Smooth muscle cell (in vitro differentiated cells): Measurements from ENCODE around the gene RGL2. TPM values are rescaled to one million over a fixed set of nuclear protein-coding genes. Genes with fewer than 3 reads are reported as not detected.

Experiments used
- DNase-seq: peaks from one replicate; lab custom pipeline; 2025; ENCODE audit not compliant: unreplicated experiment; lab: John Stamatoyannopoulos, UW
- H2AFZ ChIP-seq: fragments of 200-600 bp; sonication (generic); 2 replicates; pipeline ENCODE4 v1.6.0; 2016; ENCODE audit warnings: antibody characterized with exemption, low read depth, mild to moderate bottlenecking
- H3F3A ChIP-seq: fragments of 200-600 bp; sonication (generic); 2 replicates; pipeline ENCODE4 v1.6.0; 2017; ENCODE audit warnings: antibody characterized with exemption, low read depth
- H3K27ac ChIP-seq: fragments of 200-600 bp; sonication (generic); 2 replicates; pipeline ENCODE4 v1.5.1; 2016; ENCODE audit warnings: low read depth, mild to moderate bottlenecking
- H3K27me3 ChIP-seq: fragments of 200-600 bp; sonication (generic); 2 replicates; pipeline ENCODE4 v1.6.1; 2016; ENCODE audit warnings: low read depth, mild to moderate bottlenecking
- H3K36me3 ChIP-seq: fragments of 200-600 bp; sonication (generic); 2 replicates; pipeline ENCODE4 v1.5.1; 2016; ENCODE audit warnings: low read depth
- H3K4me1 ChIP-seq: fragments of 200-600 bp; sonication (generic); 2 replicates; pipeline ENCODE4 v1.5.1; 2016; ENCODE audit warnings: low read depth
- H3K4me2 ChIP-seq: fragments of 200-600 bp; sonication (generic); 2 replicates; pipeline ENCODE4 v1.6.0; 2016; ENCODE audit warnings: mild to moderate bottlenecking
- H3K4me3 ChIP-seq: fragments of 200-600 bp; sonication (generic); 2 replicates; pipeline ENCODE4 v1.5.1; 2016; ENCODE audit warnings: mild to moderate bottlenecking
- H3K79me2 ChIP-seq: fragments of 200-600 bp; sonication (generic); 2 replicates; pipeline ENCODE4 v1.6.0; 2016; ENCODE audit warnings: low read depth, mild to moderate bottlenecking
- H3K9ac ChIP-seq: fragments of 200-600 bp; sonication (generic); 2 replicates; pipeline ENCODE4 v1.6.0; 2016; ENCODE audit warnings: low read depth
- H3K9me3 ChIP-seq: fragments of 200-600 bp; sonication (generic); replicated peaks from 2 replicates; pipeline ENCODE4 v1.5.1; 2016; ENCODE audit warnings: low read depth
- H4K20me1 ChIP-seq: fragments of 200-600 bp; sonication (generic); 2 replicates; pipeline ENCODE4 v1.6.0; 2016; ENCODE audit warnings: low read depth
- WGBS: methylation state at CpG from one replicate; pipeline ENCODE4 v1.1.7; 2016; ENCODE audit warnings: low lambda C conversion rate; 5-methylcytosine and 5-hydroxymethylcytosine counted together
- polyA plus RNA-seq: library from polyadenylated mRNA; unstranded; fragments of >200 nt; fragmentation: Nextera tagmentation; extraction: Ambion mirVana; gene quantifications from 2 replicates; pipeline ENCODE4 v1.2.1, GENCODE V29; 2016
- total RNA-seq: library from RNA; depleted of rRNA; stranded (reverse); fragments of >200 nt; gene quantifications from 2 replicates; pipeline ENCODE4 v1.2.3, GENCODE V29; 2014
- TF ChIP-seq, protein P1 (sequence below): fragments of 200-600 bp; sonication (generic); IDR thresholded peaks from 2 replicates; pipeline ENCODE4 v1.5.1; 2017; ENCODE audit warnings: borderline replicate concordance, mild to moderate bottlenecking, antibody characterized with exemption; ENCODE audit not compliant: insufficient read depth, poor library complexity, severe bottlenecking

Gene RGL2
- total and polyA plus RNA-seq, 2 experiments from 2014 or later = 21.8 to 58.7 TPM

DNA sequence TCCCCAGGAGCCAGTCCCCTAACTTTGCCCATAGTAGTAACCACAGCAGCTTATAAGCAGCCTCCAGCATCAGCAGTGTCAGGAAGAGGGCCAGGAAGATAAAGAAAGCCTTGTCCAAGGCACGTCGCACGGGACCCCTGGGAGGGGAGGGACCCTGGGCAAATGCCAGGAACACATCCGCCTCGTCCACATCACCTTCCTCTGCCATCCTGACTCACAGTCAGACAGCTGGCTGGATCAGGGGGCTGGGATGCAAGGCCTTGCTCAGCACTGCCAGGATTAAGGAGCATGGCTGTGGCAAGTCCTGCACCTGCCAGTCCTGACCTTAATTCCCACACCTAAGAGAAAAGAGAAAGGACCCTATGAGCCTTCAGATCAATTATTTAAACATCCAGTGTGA lies 30.3 kb upstream of the RGL2 start:
- Histone ChIP-seq H3K4me2 (no peak overlapping the region), H3K27ac (no peak overlapping the region), H3K4me1 (peaks cover under 1% of the 10 kb centered on the region), H4K20me1 (no peaks in the 10 kb centered on the region), H3K36me3 (no peaks in the 10 kb centered on the region), H3F3A (peaks cover 2% of the 10 kb centered on the region), H3K4me3 (no peak overlapping the region), H3K9ac (no peak overlapping the region), H3K27me3 (no peaks in the 10 kb centered on the region), H3K79me2 (no peaks in the 10 kb centered on the region), H2AFZ (no peak overlapping the region), H3K9me3 (no peaks in the 10 kb centered on the region)
- WGBS = 87% methylated on average over 5 of the region's 5 CpGs
- DNase-seq = no peak
- TF ChIP-seq, protein P1, sequence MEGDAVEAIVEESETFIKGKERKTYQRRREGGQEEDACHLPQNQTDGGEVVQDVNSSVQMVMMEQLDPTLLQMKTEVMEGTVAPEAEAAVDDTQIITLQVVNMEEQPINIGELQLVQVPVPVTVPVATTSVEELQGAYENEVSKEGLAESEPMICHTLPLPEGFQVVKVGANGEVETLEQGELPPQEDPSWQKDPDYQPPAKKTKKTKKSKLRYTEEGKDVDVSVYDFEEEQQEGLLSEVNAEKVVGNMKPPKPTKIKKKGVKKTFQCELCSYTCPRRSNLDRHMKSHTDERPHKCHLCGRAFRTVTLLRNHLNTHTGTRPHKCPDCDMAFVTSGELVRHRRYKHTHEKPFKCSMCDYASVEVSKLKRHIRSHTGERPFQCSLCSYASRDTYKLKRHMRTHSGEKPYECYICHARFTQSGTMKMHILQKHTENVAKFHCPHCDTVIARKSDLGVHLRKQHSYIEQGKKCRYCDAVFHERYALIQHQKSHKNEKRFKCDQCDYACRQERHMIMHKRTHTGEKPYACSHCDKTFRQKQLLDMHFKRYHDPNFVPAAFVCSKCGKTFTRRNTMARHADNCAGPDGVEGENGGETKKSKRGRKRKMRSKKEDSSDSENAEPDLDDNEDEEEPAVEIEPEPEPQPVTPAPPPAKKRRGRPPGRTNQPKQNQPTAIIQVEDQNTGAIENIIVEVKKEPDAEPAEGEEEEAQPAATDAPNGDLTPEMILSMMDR = no peak

DNA sequence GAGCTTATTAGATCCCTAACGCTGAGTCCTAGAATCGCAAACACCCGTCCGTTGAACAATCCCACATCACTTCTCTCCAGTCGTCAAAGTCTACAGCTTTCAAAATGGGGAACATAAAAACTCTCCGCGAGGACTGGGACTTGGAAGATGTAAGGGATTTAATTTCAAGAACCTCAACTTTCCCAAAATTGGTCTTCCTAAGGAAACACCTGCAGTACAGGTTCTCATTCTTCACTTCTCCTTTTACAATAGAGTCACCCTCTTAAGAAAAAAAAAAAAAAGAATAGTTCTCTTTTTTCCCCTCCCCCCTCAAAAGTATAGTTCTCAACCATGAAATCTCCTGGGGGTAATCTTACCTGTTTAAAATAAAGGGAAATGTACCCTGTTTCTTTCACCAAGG lies 25.4 kb upstream of the RGL2 start:
- H3K9ac ChIP-seq = no peak overlapping the region
- H2AFZ ChIP-seq = no peak overlapping the region
- peak overlapping the region; percentile 96 for H3K4me2 ChIP-seq
- H4K20me1 ChIP-seq = no peaks in the 10 kb centered on the region
- 65% methylated on average over 7 of the region's 7 CpGs for WGBS
- H3F3A ChIP-seq = peaks cover 31% of the 10 kb centered on the region
- H3K27ac ChIP-seq = no peak overlapping the region
- TF ChIP-seq, protein P1 = no peak
- peak overlapping the region; percentile 70 for H3K4me3 ChIP-seq
- no peak for DNase-seq
- no peaks in the 10 kb centered on the region for H3K27me3 ChIP-seq
- H3K9me3 ChIP-seq = no peaks in the 10 kb centered on the region
- peaks cover 29% of the 10 kb centered on the region for H3K4me1 ChIP-seq
- H3K79me2 ChIP-seq = peaks cover 26% of the 10 kb centered on the region
- H3K36me3 ChIP-seq = no peaks in the 10 kb centered on the region

DNA sequence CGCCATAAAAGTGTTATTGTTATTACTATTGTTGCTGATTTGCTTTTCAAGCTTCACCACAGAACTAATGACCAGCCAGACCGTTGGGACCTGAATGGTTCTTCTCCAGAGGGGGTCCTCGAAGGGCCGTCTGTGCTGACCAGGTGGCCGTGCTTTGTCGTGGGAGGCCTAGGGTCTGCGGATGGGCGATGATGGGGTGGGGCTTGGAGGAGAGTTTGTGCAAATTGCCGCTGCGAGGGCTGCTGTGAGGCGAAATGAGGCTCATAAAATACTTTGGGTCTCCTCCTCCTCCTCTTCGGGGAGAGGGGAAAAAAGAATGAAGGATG lies 24.8 kb upstream of the RGL2 start:
- no peaks in the 10 kb centered on the region for H3K9me3 ChIP-seq

DNA sequence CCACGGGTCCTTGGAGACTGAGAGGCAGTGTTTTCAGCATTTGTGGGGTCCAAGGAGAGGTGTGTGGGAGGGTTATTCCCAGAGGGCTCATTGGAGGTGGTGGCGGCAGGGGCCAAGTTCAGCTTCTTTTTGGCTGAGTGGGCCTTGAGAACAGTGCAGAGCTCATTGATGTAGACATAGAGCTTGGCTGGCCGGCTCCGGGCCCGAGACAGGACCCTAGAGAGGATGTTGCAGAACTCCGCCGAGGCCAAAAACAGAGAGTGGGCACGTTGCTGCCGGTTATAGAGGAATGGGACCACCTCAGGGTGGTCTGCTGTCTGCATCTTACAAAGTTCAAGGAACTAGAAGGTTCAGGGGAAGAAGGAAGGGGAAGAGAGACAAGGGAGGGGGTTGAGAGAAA lies 22.5 kb upstream of the RGL2 start:
- Histone ChIP-seq H3K9me3 (no peaks in the 10 kb centered on the region), H3K4me1 (peaks cover 36% of the 10 kb centered on the region), H4K20me1 (peaks cover 4% of the 10 kb centered on the region), H3K79me2 (peaks cover 26% of the 10 kb centered on the region), H2AFZ (no peak overlapping the region), H3K36me3 (no peaks in the 10 kb centered on the region), H3F3A (peaks cover 45% of the 10 kb centered on the region), H3K9ac (peak overlapping the region; percentile 86), H3K4me3 (no peak overlapping the region), H3K27ac (peak overlapping the region; percentile 97), H3K4me2 (peak overlapping the region; percentile 96), H3K27me3 (no peaks in the 10 kb centered on the region)
- TF ChIP-seq, protein P1 = no peak
- WGBS = 85% methylated on average over 9 of the region's 9 CpGs
- no peak for DNase-seq

More for the DNA sequence above, 24.8 kb upstream of the RGL2 start:
- peak overlapping the region; percentile 97 for H3K27ac ChIP-seq
- TF ChIP-seq, protein P1 = no peak
- peaks cover 36% of the 10 kb centered on the region for H3F3A ChIP-seq
- peak overlapping the region; percentile 96 for H3K4me2 ChIP-seq
- peaks cover 33% of the 10 kb centered on the region for H3K4me1 ChIP-seq
- H3K4me3 ChIP-seq = peak overlapping the region; percentile 70
- no peaks in the 10 kb centered on the region for H3K27me3 ChIP-seq
- DNase-seq = no peak
- H2AFZ ChIP-seq = peak overlapping the region; percentile 77
- H4K20me1 ChIP-seq = no peaks in the 10 kb centered on the region
- 5% methylated on average over 11 of the region's 12 CpGs for WGBS
- no peak overlapping the region for H3K9ac ChIP-seq
- H3K79me2 ChIP-seq = peaks cover 26% of the 10 kb centered on the region
- H3K36me3 ChIP-seq = no peaks in the 10 kb centered on the region
